Esophagus muscularis mucosa (tissue), 4 donors: Measurements from ENCODE around the gene MEAK7.

Source experiments
- EP300 ChIP-seq: sonication (generic); formaldehyde crosslinking; IDR thresholded peaks from one replicate; pipeline ENCODE4 v1.6.1; 2017; ENCODE audit warnings: antibody characterized with exemption
- POLR2A ChIP-seq: fragments of 450-650 bp; IDR thresholded peaks from one replicate; pipeline ENCODE4 v1.6.1; 2017; ENCODE audit warnings: antibody characterized with exemption, moderate library complexity, mild to moderate bottlenecking, low read depth
- TF ChIP-seq, protein P1 (sequence below), 3 experiments: fragments of 200-600 bp in 2 of 3; fragments of 450-650 bp in 1 of 3; sonication (generic) in 2 of 3; IDR thresholded peaks; one replicate each; pipeline ENCODE4 v1.5.1; 2017 to 2019; ENCODE audit warnings: antibody characterized with exemption in 3 of 3, mild to moderate bottlenecking in 2 of 3, moderate library complexity in 1 of 3

- TF ChIP-seq, protein P1, sequence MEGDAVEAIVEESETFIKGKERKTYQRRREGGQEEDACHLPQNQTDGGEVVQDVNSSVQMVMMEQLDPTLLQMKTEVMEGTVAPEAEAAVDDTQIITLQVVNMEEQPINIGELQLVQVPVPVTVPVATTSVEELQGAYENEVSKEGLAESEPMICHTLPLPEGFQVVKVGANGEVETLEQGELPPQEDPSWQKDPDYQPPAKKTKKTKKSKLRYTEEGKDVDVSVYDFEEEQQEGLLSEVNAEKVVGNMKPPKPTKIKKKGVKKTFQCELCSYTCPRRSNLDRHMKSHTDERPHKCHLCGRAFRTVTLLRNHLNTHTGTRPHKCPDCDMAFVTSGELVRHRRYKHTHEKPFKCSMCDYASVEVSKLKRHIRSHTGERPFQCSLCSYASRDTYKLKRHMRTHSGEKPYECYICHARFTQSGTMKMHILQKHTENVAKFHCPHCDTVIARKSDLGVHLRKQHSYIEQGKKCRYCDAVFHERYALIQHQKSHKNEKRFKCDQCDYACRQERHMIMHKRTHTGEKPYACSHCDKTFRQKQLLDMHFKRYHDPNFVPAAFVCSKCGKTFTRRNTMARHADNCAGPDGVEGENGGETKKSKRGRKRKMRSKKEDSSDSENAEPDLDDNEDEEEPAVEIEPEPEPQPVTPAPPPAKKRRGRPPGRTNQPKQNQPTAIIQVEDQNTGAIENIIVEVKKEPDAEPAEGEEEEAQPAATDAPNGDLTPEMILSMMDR (IDR thresholded peaks at IDR 0.05): no peak
- TF ChIP-seq POLR2A (no peak), EP300 (no peak)
Measured at GRCh38 chr16:84535851-84536250, 31.4 kb upstream of the MEAK7 start.
